ENCODE data around the gene PPP2R2D.

The PPP2R2D gene

DNA sequence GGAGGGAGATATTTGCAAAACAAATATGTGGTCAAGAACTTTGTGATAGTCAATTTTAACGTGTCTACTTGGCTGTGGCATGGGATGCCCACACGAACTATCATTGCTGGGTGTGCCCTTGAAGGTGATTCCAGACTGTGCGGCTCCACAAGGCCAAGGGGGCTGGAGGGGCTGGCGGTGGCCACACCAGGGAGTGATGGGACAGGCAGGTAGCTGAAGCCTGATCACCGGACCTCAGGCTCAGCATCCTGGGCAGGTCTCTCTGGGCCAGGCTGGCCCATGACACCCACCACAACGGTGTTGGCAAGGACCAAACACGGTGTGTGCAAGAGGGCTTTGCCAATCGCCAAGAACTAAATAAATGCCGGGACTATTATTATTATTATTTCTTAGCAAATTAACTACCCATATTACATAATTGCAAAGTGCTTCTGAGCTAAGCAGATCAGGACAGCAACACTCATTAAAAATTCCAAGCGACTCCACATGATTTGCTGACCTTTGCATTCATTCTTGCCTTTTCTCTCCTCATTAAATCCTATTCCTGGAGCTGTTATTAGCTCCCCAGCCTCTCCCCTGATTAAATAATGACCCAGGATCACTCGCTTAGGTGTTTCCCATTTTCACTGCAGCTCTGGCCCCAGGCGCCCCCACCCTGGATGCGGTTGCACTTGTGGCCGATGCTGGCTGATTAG lies 35.4 kb upstream of the PPP2R2D start:
- no peak overlapping the region for H3K4me3 ChIP-seq (ENCODE audit: low read length)
- DNase-seq (ENCODE audit: low read depth, low spot score): no peak

DNA sequence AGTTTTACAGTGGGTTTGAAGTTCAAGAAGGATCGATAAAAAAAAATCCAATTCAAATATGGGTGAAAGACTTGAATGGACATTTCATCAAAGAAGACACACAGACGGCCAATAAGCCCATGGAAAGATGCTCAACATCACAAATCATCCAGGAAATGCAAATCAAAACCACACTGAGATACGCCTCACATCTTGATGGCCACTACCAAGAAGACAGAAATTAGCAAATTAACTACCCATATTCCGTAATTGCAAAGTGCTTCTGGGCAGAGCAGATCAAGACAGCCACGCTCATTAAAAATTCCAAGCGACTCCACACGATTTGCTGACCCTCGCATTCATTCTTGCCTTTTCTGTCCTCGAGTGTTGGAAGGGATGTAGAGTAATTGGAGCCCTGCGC lies 34.1 kb upstream of the PPP2R2D start:
- no peak for DNase-seq (ENCODE audit: low read depth, low spot score)
- no peak overlapping the region for H3K4me3 ChIP-seq (ENCODE audit: low read length)

DNA sequence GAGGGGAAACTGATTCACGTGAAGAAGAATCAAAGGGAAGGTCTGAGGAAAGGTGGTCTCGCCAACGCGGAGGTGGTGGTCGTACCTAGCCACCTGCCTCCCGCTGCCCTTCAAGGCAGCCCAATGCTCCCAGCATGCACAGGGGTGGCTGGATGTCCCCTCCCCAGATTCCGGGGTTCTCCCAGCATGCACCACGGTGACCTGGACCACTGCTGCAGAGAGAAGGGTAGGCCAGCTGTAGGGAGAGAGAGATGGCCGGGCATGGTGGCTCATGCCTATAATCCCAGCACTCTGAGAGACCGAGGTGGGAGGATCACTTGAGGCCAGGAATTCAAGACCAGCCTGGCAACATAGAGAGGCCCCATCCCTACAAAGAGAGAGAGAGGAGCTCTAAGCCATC lies 32.4 kb upstream of the PPP2R2D start:
- no peak overlapping the region for H3K4me3 ChIP-seq (ENCODE audit: low read length)
- no peak for DNase-seq (ENCODE audit: low read depth, low spot score)

DNA sequence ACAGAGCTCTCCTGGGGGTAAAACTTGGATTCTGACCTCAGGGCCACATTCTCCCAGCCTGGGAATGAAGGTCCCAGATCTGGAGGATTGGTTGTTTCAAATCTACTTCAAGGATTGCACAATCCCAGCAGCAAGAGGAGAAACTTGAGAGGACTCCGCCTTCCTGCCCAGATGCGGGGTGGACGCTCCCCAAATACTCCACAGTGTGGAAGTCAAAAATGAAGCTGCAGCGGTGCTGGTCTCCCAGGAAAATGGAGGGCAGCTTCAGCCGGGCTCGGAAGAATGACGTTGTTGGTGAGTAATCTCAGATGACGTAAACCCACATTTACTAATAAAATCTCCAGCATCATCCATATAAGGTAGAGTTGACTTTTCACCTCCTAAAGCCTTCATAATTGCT lies 31.5 kb upstream of the PPP2R2D start:
- DNase-seq (ENCODE audit: low read depth, low spot score): no peak
- no peak overlapping the region for H3K4me3 ChIP-seq (ENCODE audit: low read length)

DNA sequence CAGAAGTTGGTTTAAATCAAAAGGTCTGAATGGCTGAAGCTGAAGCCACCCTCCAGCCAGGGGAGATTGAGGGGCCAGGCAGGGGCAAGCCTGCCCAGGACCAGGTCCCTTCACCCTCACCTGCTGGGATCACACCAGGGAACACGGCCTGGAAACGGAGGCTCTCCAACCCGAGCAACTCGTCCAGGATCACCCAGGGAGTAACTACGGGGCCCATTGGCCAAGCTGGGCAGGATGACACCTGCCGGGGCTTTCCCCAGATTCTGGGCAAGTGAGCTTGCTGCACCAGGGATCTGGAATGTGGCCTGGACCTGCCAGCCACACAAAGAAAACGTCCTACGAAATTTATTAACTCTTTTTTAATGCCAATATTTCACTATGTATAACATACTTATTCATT lies 30.4 kb upstream of the PPP2R2D start:
- no peak for DNase-seq (ENCODE audit: low read depth, low spot score)
- no peak overlapping the region for H3K4me3 ChIP-seq (ENCODE audit: low read length)

DNA sequence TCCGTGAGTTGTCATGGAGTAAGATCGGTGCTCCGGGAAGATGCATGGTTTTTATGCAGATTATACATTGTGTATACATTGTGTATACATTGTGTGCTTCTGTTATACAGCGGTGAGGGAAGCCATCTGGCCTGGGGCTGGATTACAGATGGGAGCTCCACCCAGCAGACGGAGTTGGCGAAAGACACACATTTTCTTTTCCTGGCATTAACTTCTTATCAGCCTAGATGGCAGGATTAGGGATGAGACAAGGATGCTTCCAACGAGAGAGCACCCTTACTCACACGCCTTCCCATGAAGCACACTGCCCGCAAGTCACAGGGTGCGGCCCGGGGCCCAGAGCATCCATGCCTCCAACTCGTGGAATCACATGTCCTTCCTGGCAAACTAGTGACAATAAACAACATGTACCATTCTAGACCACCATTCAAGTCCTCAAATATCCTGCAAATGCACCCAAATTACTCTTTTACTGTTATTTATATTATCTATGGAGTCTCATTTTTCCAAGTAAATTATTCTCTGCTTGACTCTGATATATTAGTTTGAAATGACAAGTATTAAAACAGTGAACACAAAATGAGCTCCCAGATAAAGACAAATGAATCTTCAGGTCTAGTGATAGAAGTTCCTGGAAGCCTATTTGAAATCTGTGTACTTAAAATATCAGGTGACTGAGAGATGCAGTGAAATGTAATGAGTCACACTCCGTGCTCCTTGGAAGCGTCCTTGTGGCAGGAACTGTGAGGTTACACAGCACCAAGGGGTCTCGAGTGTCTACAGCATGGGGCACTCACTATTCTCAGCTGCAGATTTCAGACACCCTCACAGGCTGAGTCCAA lies 29.8 kb upstream of the PPP2R2D start:
- no peak for DNase-seq (ENCODE audit: low read depth, low spot score)
- H3K4me3 ChIP-seq (ENCODE audit: low read length): no peak overlapping the region

DNA sequence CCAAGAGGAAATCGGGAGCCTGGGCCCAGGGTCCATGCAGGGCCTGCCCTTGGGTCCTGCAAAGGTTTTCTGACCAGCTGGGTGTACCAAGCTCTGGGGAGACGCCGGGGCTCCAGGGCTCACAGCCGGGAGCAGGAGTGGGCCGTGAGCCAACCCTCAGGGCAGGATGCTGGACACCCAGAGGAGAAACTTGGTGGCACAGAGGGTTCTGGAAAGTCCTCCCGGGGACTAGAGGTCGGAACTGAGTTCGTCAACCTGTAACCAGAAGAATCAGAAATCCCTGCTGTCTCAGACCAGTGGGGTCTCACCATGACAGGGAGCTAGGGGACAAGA lies 29.2 kb upstream of the PPP2R2D start:
- no peak overlapping the region for H3K4me3 ChIP-seq (ENCODE audit: low read length)
- DNase-seq (ENCODE audit: low read depth, low spot score): no peak

DNA sequence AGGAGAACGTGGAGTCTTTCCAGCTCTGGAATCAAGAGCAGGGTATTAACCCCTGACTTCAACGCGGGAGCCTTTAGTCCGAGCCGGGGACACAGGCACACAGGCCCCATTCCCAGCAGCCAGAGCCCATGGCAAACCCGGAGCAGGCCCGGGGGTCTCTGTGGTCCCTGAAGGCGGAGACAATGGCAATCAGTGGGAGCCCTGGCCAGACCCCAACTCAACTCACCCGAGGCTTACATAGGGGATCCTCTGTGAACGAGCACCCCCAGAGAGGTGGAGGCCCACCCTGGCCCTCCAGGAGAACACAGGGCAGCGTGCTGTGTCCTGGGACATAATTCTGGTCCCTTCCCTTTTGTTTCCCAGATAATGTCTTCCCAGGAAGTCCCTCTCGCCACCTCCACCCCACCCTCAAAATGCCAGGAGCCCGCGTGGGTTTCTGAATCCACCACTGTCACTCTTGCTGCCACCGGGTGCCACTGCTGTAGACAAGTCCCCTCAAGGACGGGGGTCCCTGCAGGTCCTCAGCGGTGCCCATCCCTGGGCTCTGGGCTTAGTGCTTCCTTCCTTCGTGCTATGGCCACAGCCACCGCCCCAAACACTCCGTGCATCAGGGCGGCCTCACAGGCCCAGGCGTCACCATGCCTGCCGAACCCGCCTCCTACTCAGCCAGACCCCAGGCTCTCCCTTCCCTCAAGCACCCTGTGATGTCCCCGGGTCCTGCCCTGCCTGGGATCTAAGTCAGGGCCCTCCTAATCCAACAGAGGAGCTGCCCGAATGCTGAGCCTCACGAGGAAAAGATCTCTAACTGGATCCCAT lies 28.6 kb upstream of the PPP2R2D start:
- H3K4me3 ChIP-seq (ENCODE audit: low read length): no peak overlapping the region
- DNase-seq (ENCODE audit: low read depth, low spot score): no peak

- H3K4me3 ChIP-seq (ENCODE audit: low read length): no peak overlapping the region
- no peak for DNase-seq (ENCODE audit: low read depth, low spot score)
Measured at GRCh38 chr10:131872827-131873375, 27.9 kb upstream of the PPP2R2D start.

DNA sequence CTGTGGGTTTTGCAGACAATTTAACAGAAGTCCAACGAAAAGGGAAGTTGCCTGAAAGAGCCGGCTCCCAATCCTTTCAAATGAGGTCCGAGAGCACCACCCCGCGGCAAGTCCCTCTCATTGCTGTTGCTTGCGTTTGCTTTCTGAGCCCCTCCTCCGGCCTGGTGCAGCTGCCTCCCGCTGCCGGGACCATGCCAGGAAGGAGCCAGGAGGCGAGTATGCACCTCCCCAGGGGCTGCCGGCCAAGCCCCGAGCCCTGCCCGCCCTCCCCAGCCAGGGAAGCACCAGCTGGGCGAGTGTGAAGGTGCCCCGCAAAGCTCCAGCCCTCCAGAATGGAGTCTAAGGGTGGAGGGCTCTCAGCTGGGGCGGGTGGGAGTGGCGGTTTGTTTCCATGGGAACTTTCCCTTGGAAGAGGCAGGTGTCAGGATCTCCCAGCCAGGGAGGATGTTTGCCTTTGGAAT lies 25.8 kb upstream of the PPP2R2D start:
- no peak overlapping the region for H3K4me3 ChIP-seq (ENCODE audit: low read length)
- DNase-seq (ENCODE audit: low read depth, low spot score): peak; percentile 51

DNA sequence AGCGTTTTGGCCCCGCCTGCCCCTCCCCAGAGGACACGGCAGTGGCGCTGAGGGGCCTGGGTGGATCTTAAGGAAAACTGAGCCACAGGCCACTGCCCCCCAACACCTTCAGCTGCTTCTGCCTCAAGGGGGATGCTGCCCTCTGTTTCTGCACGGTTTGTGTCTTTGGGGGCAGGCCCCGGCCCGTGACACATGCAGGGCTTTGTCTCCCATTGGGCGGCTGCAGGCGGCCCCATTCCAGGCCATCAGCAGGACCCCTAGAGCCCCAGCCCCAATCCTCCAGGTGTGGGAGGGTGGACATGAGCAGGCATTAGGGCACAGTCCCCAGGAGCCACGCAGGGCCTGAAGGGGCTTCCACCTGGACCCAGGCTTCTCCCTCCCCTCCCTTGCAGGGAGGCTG lies 25.3 kb upstream of the PPP2R2D start:
- H3K4me3 ChIP-seq (ENCODE audit: low read length): no peak overlapping the region
- DNase-seq (ENCODE audit: low read depth, low spot score): no peak

GRCh38 chr10:131876017-131876416 lies 24.8 kb upstream of the PPP2R2D start:
- DNase-seq (ENCODE audit: low read depth, low spot score): no peak

DNA sequence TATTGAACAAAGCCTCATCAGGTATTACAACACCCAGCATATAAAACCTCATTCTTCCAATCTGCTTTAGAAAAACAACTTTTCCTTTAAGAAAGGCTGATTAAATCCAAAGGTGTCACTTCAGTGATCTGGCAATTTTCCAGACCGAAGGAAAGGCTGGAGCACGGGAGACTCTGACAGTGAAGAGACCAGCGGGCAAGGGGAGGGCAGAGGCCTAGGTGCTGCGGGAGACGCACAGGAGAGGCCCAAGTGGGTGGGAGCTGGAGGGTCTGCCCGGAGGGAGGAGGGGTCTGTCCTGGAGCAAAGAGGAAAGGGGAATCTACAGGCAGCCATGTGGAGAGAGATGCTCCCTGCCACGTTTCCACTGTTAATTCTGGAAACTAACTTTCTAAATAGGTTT lies 24.3 kb upstream of the PPP2R2D start:
- no peak for DNase-seq (ENCODE audit: low read depth, low spot score)
- no peak overlapping the region for H3K4me3 ChIP-seq (ENCODE audit: low read length)

More at GRCh38 chr10:131876017-131876416, 24.8 kb upstream of the PPP2R2D start:
- H3K4me3 ChIP-seq (ENCODE audit: low read length): no peak overlapping the region

- DNase-seq (ENCODE audit: low read depth, low spot score): no peak
- H3K4me3 ChIP-seq (ENCODE audit: low read length): no peak overlapping the region
Measured at GRCh38 chr10:131880016-131880590, 20.7 kb upstream of the PPP2R2D start.

DNA sequence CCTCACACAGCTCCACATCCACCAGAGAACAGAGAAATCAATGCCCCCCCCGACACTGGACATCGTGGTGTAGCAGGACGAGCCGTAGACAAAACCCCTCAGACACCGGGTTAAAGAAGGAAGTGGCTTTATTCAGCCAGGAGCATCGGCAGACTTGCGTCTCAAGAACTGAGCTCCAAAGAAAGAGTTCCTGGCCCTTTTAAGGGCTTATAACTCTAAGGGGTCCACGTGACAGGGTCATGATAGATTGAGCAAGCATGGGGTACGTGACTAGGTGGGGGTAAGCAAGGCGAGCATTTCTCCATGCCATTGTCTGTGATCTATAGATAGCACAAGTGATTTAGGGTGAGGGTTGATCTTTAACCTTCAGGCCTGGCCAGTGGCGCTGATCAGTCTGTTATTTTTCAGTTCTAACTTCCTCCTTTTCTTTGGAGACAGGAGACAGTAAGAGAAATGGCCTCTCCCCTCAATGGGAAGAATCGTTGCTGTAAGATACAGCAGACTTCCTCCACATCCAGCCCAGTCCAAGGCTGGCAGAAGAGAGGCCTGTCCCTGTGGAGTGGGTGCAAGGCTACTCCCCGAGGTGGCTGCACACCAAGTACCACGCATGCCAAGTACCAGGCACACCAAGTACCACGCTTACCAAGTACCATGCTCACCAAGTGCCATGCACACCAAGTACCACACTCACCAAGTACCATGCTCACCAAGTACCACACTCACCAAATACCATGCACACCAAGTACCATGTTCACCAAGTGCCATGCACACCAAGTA lies 19.5 kb upstream of the PPP2R2D start:
- no peak overlapping the region for H3K4me3 ChIP-seq (ENCODE audit: low read length)
- no peak for DNase-seq (ENCODE audit: low read depth, low spot score)

- DNase-seq (ENCODE audit: low read depth, low spot score): no peak
- no peak overlapping the region for H3K4me3 ChIP-seq (ENCODE audit: low read length)
Measured at GRCh38 chr10:131882151-131882550, 18.7 kb upstream of the PPP2R2D start.

- no peak overlapping the region for H3K4me3 ChIP-seq (ENCODE audit: low read length)
- DNase-seq (ENCODE audit: low read depth, low spot score): no peak
Measured at GRCh38 chr10:131882590-131883451, 18.0 kb upstream of the PPP2R2D start.

Measured in Jurkat, Clone E6-1 (cell line).